GM18951 (cell line): Measurements from ENCODE around the gene SFXN3.

Experiments
- POLR2A ChIP-seq: IDR thresholded peaks from 4 replicates; pipeline ENCODE4 v1.6.1; 2011; ENCODE audit warnings: mild to moderate bottlenecking; ENCODE audit not compliant: insufficient read length, insufficient read depth; ENCODE audit errors: extremely low read depth
- in situ Hi-C: fragments of 300-500 bp; cut with MboI; formaldehyde crosslinking; loops from one replicate; pipeline ENCODE4 v1.12.0; 2022; ENCODE audit warnings: low sequenced_read_pairs, mixed read lengths, inconsistent platforms; ENCODE audit not compliant: unreplicated experiment

SFXN3 gene

GRCh38 chr10:101005361-101005760 is 25.7 kb upstream of the SFXN3 start:
- no peak for TF ChIP-seq POLR2A

GRCh38 chr10:101005869-101006567 is 25.0 kb upstream of the SFXN3 start:
- TF ChIP-seq POLR2A = no peak
- in situ Hi-C loops = no loop called here

More at GRCh38 chr10:101005361-101005760, 25.7 kb upstream of the SFXN3 start:
- in situ Hi-C loops = no loop called here

DNA sequence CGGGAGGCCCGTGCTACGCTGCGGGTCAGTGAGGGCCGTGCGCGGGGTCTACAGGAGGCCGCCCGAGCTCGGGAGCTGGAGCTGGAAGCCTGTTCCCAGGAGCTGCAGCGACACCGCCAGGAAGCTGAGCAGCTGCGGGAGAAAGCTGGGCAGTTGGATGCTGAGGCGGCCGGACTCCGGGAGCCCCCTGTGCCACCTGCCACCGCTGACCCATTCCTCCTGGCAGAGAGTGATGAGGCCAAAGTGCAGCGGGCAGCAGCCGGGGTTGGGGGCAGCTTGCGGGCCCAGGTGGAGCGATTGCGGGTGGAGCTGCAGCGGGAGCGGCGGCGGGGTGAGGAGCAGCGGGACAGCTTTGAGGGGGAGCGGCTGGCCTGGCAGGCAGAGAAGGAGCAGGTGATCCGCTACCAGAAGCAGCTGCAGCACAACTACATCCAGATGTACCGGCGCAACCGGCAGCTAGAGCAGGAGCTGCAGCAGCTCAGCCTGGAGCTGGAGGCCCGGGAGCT is 24.4 kb upstream of the SFXN3 start:
- TF ChIP-seq POLR2A = no peak
- in situ Hi-C loops = no loop called here

GRCh38 chr10:101007099-101007711 is 23.8 kb upstream of the SFXN3 start:
- in situ Hi-C loops = no loop called here
- no peak for TF ChIP-seq POLR2A

- in situ Hi-C loops = no loop called here
- no peak for TF ChIP-seq POLR2A
Observed at GRCh38 chr10:101007915-101008822, 22.9 kb upstream of the SFXN3 start.

GRCh38 chr10:101008823-101009423 is 22.1 kb upstream of the SFXN3 start:
- in situ Hi-C loops = no loop called here
- no peak for TF ChIP-seq POLR2A

- in situ Hi-C loops = no loop called here
- TF ChIP-seq POLR2A = no peak
Observed at GRCh38 chr10:101010329-101010728, 20.7 kb upstream of the SFXN3 start.

DNA sequence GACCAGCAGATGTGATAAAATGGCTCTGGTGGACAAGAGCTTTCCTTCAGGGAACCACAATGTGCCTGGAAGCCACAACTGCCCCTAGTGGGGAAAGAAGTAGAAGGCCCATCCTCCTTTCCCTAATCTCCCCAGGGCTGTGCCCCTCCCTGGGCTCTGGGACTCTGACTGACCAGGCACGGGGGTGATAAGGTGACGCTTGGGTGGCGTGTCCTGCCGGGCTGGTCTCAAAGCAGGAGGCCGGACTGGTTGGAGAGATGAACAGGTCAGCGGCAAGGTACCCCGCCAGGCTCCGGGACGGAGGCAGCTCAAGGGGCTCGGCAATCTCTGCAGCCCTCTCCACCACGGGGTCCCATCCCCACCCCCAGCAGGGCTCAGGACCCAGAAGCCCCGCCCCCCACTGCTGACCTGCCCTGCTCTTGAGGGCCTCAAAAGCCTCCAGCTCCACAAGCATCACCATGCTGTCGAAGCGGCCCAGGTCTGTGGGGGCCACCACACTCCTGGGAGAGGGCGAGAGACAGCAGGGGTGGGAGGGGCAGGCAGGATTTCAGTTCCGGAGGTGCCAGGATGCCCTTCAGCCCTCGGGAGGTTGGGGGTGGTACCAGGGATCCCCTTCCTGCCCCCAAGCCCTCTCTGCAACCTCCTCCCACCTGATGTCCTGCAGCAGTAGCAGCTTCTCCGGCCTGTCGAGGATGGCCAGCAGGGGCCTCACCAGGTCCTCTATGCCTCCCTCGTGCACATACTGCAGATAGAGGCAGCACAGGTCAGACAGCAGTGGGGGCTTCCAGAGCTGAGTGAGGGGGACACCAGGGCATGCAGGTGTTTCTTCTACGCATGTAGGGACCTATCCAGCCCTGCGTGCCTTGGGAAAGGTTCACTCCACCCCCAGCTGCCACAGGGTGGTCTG is 19.3 kb upstream of the SFXN3 start:
- in situ Hi-C loops = no loop called here
- TF ChIP-seq POLR2A = no peak

GRCh38 chr10:101012525-101013364 is 18.3 kb upstream of the SFXN3 start:
- in situ Hi-C loops = no loop called here

GRCh38 chr10:101013365-101013825 is 17.6 kb upstream of the SFXN3 start:
- TF ChIP-seq POLR2A = no peak
- in situ Hi-C loops = no loop called here

More at GRCh38 chr10:101012525-101013364, 18.3 kb upstream of the SFXN3 start:
- TF ChIP-seq POLR2A = no peak

GRCh38 chr10:101014230-101014884 is 16.7 kb upstream of the SFXN3 start:
- in situ Hi-C loops = no loop called here

More at GRCh38 chr10:101014230-101014884, 16.7 kb upstream of the SFXN3 start:
- no peak for TF ChIP-seq POLR2A
